Measurements from ENCODE around the gene FRMD4A. TPM values are rescaled to one million over a fixed set of nuclear protein-coding genes. Genes with fewer than 3 reads are reported as not detected.

Gene FRMD4A
- total RNA-seq, 1 experiment from 2014 or later, result 19.6 TPM

DNA sequence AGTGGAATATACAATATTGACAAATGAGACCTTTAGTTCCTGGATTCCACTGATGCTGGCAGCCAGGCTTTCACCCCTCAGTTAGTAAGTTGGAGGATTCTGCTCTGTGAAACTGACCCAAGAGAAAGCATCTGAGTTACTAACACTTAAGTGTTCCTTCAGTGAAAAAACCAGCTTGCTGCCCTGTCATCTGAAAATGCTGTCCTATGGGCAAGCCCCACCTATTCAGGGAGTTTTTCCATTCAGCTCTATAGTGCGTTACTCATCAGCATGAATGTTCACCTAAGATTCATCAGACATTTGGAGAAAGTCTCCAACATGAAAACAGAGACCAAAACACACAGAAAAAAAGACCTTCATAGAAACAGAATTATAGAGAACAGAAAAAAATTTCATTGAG, 706.1 kb downstream of the FRMD4A start:
- Histone ChIP-seq H3K27me3 (ENCODE audit: insufficient read depth, low read length) (no peaks in the 10 kb centered on the region), H2AFZ (ENCODE audit: low read length) (no peak overlapping the region), H2BK12ac (ENCODE audit: insufficient read length, low read depth, low read length) (no peak overlapping the region), H3K23me2 (ENCODE audit: insufficient read length, low read depth, low read length, poor library complexity, severe bottlenecking) (no peaks in the 10 kb centered on the region), H4K8ac (replicated peaks; ENCODE audit: insufficient read length, low read depth, low read length) (no peak overlapping the region), H3K23ac (ENCODE audit: insufficient read length, low read depth, low read length) (no peak overlapping the region), H3T11ph (ENCODE audit: low read length) (no peak overlapping the region), H3K27ac (ENCODE audit: insufficient read length, low read depth, low read length) (no peak overlapping the region), H3K79me1 (ENCODE audit: insufficient read depth, low read depth, low read length, poor library complexity, severe bottlenecking) (no peaks in the 10 kb centered on the region), H3K18ac (ENCODE audit: insufficient read length, low read depth, low read length) (no peak overlapping the region), H3K4me2 (ENCODE audit: insufficient read depth, insufficient read length, low read length) (no peak overlapping the region), H4K91ac (ENCODE audit: insufficient read length, low read depth, low read length) (no peak overlapping the region), H2BK5ac (ENCODE audit: insufficient read length, low read length) (no peak overlapping the region), H2BK15ac (ENCODE audit: low read depth, low read length) (no peak overlapping the region), H2BK120ac (ENCODE audit: low read depth, low read length, poor library complexity, severe bottlenecking) (no peak overlapping the region), H4K20me1 (ENCODE audit: control insufficient read depth, insufficient read depth, insufficient read length) (no peaks in the 10 kb centered on the region), H3K4me1 (ENCODE audit: insufficient read depth, low read length) (peaks cover 5% of the 10 kb centered on the region; the same call in 1 of the 2 replicates), H3K4ac (ENCODE audit: low read depth, low read length) (no peak overlapping the region), H3K9ac (ENCODE audit: extremely low read depth, insufficient read length, low read length) (no peak overlapping the region), H2AK5ac (ENCODE audit: insufficient read length, low read length) (no peak overlapping the region), H3K9me3 (ENCODE audit: control insufficient read depth, low read depth, low read length) (no peaks in the 10 kb centered on the region), H2BK20ac (ENCODE audit: low read depth, low read length, poor library complexity, severe bottlenecking) (no peak overlapping the region), H3K14ac (ENCODE audit: insufficient read depth, low read length) (no peak overlapping the region), H4K5ac (ENCODE audit: insufficient read length, low read depth, low read length) (no peak overlapping the region), H3K56ac (ENCODE audit: insufficient read length, low read depth, low read length) (no peak overlapping the region), H3K79me2 (ENCODE audit: insufficient read depth, low read length) (no peaks in the 10 kb centered on the region)
- Mint-ChIP-seq H3K36me3 (ENCODE audit: insufficient read depth in 1 of 3, low read depth in 3 of 3) (peaks cover 0 to 3% (median 0%) of the 10 kb centered on the region in 3 experiments; a peak in 1 of 7 replicates), H3K9me3 (no peaks in the 10 kb centered on the region), H3K27me3 (ENCODE audit: low read depth) (no peaks in the 10 kb centered on the region), H3K27ac (no peak overlapping the region), H3K4me3 (no peak overlapping the region), H3K4me1 (peaks cover 6 to 10% of the 10 kb centered on the region in 2 experiments; a peak in 2 of 4 replicates)
- no peak for DNase-seq
- TF ChIP-seq, protein P1, sequence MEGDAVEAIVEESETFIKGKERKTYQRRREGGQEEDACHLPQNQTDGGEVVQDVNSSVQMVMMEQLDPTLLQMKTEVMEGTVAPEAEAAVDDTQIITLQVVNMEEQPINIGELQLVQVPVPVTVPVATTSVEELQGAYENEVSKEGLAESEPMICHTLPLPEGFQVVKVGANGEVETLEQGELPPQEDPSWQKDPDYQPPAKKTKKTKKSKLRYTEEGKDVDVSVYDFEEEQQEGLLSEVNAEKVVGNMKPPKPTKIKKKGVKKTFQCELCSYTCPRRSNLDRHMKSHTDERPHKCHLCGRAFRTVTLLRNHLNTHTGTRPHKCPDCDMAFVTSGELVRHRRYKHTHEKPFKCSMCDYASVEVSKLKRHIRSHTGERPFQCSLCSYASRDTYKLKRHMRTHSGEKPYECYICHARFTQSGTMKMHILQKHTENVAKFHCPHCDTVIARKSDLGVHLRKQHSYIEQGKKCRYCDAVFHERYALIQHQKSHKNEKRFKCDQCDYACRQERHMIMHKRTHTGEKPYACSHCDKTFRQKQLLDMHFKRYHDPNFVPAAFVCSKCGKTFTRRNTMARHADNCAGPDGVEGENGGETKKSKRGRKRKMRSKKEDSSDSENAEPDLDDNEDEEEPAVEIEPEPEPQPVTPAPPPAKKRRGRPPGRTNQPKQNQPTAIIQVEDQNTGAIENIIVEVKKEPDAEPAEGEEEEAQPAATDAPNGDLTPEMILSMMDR (conservative IDR thresholded peaks at IDR 0.05), result no peak
- WGBS (ENCODE audit: extremely low coverage, insufficient read length, low lambda C conversion rate), result no CpG with 5 or more reads among the region's 1 CpG

Measured in H9 (cell line).